GM19438 (cell line): ENCODE measurements around the gene GRM8.

Experiments used
- ATAC-seq: cut with Tn5 transposase; IDR thresholded peaks from one replicate; pipeline ENCODE4 v1.9.1; 2021; ENCODE audit warnings: low read depth; ENCODE audit not compliant: unreplicated experiment

GRM8 gene

DNA sequence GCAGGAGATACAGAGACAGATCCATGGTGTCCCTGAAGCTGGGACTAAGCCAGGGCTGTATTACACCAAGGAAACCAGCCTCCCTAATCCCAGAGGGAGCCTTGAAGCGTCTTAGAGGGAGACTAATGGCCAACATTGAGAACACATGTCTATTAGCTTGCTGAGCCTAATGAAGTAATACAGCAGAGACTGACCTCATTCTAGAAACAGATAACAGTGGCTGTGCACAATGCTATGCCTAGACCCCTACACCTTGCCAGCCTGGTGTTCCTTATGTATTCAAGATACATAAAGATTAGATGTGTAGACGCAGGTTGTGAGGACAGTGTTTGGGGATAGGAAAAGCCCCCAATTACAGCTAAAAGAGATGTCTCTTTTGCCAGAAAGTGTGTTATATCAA lies 19.1 kb downstream of the GRM8 start:
- ATAC-seq, result no peak

DNA sequence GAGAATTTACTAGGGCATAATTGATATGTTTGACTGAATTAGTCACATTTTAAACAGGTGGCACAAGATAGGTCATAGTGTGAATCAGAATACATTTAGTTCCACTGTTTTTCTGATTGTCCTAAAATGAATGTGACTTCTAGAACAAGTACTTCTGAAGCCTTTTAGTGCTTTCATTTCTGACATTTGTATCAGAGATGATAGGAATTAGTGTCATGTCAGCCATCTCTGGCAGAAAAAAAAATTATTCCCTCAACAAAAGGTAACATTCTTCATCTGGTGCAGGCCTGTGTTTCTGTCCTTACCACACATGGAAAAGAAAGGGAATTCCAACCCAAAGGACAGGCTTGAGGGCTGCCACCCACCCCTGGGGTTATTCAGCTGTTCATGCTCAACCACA lies 21.3 kb downstream of the GRM8 start:
- no peak for ATAC-seq

DNA sequence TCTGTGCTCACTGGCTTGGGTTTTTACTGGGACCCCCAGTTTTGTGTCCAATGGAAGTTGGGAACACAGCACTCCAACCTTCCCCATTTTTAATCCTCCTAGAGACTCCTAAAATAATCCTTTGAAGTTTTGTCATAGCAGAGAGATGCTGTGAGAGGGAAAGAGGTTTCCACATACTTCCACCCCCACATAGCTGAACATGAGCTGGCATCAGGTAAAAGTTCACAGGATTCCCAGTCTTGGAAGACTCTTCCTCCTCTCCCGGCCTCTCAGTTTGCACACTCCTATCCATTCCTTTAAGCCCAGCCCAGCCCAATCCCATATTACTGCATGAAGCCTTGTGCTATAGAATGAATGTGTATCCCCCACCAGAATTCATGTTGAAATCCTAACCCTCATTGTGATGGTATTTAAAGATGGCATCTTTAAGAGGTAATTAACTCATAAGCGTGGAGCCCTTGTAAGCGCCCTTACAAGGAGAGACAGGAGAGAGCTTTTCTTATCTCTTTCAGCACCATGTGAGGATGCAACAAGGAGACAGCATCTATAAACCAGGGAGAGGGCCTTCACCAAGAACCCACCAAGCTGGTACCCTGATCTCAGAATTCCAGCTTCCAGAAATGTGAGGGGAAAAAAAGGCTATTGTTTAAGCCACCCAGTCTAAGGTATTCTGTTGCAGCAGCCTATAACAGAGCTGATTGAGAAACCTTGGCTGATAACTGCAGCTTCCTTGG lies 22.4 kb downstream of the GRM8 start:
- no peak for ATAC-seq

DNA sequence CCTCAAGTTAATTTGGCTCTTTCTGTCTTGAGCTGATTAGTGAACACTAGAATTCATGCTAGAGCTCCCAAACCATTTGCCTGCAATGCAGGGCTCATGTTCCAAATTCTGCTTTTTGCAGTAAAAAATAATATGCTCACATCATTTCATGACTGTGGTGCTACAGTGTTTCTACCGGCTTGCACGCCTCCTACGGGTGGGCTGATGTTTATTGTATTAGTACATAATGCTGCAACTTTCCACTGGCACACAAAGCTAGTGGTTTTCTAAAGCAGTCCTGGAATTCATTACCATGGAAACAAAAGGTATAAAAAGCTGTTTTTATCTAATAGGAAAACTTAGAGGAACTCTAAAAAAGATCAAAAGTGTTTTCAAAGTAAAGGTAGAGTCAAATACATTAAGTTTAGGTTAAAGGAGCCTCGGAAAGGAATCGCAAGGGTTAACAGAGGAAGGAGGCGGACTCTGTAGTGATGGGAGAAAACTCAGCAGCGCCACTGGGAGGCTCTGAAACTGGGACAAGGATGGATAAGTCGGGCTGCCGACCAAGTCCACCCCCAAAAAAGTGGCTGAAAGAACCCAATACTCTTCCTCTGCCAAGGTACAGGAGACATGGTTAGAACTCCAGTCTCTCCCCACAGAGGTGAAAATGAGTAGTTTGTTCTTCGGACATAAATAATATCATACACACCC lies 25.9 kb downstream of the GRM8 start:
- ATAC-seq, result no peak

DNA sequence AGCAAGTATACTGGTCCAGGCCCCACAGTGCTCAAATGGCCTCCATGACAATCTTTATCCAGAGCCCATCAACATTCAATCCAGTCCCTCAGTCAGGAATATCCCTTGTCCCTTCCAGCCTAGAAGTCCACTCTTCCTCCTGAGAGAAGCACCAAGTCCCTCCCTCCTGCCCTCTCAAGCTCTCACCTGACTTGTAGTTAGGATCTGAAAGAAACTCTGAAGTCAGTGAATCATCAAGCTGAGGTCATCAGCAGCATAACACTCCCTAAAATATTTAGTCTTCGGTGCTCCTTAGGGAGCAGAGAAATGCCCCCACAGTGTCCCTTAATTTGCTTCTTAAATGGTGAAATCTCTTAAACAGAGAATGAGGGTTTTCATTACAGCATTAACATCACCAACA lies 31.0 kb downstream of the GRM8 start:
- ATAC-seq, result no peak

DNA sequence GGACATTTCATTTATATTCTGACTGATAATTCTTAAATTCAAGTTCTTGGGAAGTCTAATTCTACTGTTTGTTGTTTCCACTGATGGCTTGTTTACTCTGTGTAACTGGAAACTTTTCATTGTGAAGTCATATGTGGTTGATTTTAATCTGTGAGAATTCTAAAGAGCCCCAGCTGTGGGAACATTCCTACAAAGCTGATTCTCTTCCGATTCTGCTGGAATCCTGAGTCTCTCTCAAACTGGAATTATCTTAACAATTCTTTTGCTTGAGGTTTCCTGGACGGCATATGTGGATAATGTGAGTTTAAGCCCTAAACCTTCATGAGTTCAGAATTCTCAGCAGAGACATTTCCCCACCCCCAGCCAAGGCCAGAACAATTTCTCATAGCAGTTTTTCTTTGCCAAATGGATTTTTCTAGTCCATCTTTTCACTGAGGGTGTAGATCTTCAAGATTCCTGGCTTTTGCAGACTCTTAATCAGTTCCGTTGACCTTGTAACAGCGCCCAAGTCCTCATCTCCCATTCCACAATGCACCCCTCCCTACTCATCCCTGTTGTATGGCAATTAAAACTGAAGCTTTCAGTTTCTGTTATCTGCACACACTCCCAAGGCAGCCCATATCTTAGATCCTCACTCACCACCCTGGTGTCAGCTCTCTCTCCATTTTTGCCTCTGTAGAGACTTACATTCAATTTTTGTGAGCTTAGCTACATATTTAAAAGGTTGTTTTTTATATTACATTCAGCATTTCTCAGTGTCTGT lies 37.6 kb downstream of the GRM8 start:
- no peak for ATAC-seq

DNA sequence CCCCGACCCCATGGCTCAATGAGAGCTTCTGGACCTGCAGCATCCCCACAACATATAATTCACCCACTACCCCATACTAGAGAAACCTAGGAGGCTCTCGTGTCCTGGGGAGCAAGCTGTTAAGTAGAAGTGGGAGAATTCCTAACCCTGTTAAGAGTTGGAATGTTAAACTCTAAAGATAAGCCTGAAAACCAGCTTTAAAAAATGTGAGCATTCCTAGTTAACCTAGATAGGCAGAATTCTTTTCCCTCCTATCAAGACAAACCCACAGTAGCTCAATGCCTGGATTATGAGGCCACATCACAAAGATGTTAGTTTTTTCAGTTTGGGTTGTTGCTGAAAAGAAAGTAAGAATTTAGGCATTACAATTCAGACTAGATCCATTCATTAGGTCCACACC lies 42.9 kb downstream of the GRM8 start:
- no peak for ATAC-seq

DNA sequence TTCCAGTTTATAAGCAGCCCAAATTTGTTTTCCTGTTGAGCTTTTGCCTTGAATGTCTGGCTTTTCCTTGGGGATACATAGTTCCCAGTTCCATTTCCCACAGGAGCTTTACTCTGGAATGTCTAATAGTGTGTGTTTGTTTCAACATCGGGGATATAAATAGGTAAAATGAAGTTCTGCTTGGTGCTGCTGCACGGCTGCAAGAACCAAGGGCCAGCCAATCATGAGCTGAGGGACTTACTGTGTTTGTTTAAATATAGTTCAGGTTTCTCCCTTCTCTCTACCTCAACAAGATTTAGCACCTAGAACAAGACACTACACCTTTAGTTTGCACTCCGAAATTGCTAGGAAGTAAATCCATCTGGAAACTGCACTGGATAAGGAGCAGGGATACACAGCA lies 43.9 kb downstream of the GRM8 start:
- no peak for ATAC-seq

DNA sequence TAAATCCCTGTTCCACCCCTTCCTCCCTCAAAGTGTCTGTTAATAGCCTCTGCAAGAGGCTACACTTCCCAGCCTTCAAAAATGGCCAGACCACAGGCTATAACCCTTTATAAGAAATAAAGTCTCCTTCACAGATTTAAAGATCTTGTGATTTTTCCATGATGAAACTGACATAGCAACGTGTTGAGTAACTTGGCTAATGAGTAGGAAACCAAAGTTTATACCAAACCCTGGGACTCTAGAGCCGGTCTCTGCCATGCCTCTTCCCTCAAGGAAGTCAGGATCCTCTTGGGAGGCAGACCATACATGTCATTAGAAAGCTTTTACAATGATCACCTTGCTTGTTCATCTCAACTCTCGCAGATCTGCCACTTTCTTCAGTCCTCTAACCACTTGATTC lies 44.4 kb downstream of the GRM8 start:
- no peak for ATAC-seq

DNA sequence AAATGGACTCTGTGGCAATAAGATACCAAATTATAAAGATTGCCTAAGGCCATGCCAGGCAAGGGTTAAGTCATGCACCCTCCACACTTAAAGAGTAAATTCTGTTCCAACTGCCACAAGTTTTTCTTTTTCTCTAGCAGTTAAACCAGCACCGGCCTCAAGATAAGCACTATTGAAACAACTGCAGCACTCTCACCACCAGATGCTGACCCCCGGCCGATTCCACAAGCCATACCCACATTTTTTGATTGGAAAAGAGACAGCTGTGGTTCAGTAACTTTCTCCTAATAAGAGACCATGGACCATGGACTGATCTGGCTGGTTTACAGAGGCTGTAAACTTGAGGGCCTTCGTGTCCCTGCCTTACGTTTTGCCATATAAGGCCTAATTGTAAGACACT lies 44.9 kb downstream of the GRM8 start:
- ATAC-seq, result no peak

DNA sequence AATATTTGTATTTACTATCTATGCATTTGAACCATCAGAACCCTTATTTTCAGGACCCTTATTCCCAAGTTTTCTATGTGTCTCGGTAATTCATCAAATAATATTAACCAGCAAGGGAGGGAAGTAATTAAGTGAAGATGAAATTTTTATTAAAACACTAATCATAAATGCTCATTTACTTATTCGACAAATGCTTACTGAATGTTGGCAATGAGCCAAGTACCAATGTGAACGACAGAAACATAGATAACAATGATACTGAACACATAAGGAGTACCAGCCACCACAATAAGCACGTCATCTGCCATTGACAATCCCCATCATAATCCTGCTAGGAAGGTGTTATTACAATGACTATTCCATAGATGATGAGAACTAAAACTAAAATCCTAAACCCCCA lies 45.5 kb downstream of the GRM8 start:
- ATAC-seq, result no peak

DNA sequence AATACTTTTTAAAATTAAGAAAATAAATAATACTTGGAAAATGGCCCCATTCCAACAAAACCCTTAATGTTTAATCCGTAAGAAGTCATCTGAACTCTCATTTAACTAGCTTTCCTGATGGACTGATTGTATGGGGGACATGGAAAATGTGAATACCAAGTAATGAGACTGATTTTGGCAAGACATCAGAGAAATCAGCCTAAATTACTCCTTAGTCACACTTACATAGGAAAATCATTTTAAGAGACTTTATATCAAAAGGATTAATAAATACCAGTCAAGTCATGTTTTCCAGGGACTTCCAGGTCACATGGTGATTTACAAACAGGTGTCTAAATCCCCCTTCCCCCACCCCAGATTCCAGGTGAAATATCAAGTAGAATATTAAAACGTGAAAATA lies 58.2 kb downstream of the GRM8 start:
- ATAC-seq, result no peak

DNA sequence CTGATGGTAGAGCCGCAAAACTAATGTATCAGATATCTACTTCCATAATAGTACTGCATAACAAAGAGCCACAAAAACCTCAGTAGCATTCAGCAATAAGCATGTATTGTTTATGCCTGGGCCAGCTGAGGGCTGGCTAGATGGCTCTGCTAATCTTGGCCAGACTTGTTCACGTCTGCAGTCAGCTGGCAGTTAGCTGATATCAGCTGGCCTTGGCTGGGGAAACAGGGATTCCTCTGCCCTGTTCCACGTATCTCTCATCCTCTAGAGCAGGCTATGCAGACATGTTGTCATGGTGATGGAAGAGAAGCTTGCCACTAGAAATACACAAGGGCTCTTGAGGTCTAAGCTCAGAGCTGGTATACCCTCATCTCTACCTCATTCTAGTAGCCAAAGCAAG lies 62.9 kb downstream of the GRM8 start:
- no peak for ATAC-seq

DNA sequence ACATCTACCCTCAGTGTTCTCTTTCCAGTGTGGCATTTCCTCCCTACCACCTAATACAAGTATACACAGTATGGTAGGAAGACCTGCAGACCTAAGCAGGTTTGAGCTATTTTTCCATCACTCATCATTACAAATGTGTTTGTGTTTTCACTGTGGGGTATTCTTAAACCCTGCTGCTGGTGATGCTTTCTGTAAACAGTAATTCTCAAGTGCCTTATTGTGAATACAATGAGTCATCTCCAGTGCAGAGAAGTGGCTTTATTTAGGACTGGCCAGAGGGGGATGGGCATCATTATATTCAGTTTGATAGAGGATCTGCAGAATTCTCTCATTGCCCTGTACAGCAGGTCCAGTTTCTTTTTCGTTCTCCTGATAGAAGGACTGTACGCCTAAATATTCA lies 63.7 kb downstream of the GRM8 start:
- no peak for ATAC-seq

DNA sequence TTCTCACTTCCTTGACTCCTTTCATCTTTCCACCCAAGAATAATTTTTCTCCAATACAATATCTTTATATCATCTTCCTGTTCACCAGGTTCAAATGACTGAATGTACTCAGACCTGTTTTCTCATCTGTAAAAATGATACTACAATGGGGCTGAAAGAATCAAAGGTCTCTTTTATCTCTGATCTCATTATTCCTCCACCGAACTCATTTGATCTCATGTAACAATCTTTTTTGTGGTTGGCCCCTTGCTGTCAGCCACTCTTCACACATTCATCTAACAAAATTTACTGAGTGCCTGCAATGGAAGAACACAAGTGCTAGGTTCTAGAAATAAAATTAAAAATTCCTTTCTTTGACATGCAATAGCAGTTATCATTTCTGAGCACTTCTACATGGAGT lies 65.0 kb downstream of the GRM8 start:
- no peak for ATAC-seq

DNA sequence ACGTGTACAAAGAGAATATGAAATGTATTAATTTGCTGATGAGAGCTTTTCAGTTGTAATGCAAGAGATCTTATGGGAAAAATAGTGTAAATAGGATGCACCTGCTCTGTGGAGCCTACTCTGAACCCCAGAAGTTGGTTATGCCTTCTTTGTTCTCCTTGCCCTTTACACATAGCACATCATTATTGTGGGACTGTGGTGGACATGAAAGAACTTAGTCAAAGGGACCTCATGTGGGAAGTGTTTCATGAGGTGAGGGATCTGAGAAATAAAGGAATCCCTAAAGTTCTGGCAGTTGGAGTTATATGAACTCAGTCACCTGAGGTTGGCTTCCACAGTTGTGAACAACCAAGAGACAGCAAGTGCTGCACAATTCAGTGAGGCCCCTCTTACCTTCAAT lies 66.1 kb downstream of the GRM8 start:
- ATAC-seq, result no peak

DNA sequence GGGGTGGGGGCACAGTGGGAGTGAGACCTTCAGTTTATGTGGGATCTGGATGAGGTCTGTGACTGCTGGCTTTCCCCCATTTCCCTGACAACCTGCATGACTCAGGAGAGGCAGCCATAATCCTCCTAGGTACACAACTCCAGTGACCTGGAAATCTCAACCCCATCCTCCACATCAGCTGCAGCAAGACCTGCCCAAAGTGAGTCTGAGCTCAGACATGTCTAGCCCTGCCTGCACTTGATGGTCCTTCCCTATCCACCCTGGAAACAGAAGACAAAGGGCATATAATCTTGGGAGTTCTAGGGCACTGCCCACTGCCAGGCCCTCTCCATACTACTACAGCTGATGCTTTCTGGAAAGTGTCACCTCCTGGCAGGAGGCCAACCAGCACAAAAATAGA lies 75.6 kb downstream of the GRM8 start:
- no peak for ATAC-seq

DNA sequence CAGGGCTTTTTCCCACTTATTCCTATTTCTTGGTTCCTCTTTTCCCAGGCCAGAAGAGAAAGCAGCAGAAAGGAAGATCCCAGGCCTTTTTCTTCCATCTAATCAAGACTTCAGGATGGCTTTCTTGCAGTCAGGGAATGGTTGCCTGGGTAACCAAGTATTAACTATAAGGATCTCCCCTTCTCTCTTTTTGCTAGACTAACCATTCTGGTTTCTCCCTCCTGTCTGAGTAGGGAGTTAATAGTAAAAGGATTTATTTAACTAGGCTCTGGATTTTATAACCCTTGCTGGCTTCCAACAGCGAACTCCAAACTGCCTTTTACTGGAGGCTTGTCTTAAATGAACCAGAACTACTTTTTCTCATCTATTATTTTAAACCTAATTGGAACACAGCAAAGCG lies 90.4 kb downstream of the GRM8 start:
- no peak for ATAC-seq

DNA sequence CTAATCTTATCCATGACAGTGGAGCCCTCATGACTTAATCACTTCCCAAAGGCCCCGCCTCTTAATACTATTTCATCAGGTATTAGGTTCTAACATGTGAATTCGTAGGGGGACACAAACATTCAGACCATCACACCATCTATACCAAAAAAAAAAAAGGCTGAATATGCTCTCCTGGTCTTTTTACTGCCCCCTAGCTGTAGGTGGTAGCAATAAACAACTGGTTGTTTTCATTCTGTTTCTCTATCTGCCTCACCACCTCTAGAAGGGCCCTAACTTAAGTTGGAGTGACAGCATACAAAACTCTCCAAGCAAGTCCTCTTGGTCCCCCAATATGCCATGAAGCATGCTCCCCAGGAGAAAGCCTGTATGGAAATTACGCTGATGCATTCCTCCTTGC lies 94.1 kb downstream of the GRM8 start:
- ATAC-seq, result no peak

DNA sequence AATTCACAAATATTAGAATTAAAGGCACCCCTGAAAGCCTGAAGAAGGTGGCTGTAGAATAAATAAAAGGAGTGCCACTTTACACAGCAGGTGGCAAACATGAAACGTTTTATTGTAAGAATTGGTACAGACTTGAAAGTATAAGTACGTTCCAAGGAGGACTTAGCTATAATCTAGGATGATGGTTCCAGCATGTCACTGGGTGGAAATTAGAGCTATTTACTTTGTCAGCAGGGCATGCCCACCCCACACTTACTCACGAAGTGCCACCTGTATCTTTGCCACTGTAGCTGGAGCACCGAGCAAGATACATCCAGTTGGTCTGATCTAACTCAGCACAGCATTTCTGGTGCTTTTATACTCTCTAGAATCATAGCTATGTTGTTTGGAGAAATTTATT lies 97.8 kb downstream of the GRM8 start:
- no peak for ATAC-seq

DNA sequence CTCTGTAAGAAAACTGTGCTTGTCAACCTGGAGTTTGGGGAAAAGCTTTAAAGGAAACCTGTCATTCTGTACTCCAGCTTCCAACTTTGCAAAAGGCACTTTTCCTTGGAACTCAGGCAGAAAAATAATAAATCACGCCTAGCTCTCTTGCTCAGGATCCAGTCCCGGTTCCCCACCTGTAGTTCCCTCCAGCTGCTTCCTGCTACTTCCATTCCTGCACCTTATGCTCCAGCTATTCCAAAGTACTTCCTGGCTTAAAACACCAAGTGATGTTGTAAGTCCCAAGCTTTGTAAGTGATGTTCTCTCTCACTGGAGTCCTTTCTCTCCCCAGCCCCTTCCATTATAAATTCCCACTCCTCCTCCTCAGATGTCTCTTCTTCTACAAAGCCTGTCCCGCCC lies 98.6 kb downstream of the GRM8 start:
- no peak for ATAC-seq

DNA sequence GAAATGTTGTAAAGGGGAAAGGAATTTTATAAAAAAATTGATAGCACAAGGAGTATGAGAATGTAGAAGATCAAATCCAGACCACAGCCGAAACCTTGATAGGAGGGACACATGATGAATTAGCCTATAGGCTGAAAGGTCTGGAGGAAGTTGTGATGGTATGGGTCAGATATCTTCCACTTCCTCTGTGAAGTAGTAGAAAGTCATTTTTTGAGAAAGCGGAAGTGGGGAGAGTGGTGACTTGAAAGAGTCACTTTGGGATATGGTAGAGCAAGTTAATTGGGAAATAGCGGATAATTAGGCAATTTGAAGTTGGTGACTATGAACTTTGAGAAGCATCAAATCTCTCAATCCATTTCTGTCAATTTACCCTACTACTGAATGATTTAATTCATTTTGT lies 99.4 kb downstream of the GRM8 start:
- ATAC-seq, result no peak
